Fibroblast of the conjunctiva (primary cell): ENCODE results near the gene MACROD2.

Source experiments
- DNase-seq: peaks from one replicate; pipeline ENCODE4 v3.0.0-alpha.2; 2010; ENCODE audit warnings: low read depth

MACROD2 gene

DNA sequence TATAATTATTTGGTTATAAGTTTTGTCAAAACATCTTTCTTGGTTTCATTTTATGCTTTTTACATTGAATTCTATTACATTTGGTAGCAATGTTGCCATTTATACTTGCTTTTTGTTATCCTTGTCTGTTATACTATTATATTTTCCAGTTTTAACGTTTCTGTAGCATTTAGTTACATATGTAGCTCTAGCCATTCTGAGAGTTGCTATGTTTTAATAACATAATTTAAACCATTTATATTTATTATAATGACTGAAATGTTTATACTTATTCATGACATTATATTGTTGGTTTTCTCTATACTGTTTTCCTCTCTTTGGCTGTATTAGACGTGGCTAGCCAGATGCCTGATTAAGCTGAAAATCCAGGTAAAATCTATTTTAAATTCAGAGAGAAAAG lies 594.1 kb downstream of the MACROD2 start:
- no peak for DNase-seq

DNA sequence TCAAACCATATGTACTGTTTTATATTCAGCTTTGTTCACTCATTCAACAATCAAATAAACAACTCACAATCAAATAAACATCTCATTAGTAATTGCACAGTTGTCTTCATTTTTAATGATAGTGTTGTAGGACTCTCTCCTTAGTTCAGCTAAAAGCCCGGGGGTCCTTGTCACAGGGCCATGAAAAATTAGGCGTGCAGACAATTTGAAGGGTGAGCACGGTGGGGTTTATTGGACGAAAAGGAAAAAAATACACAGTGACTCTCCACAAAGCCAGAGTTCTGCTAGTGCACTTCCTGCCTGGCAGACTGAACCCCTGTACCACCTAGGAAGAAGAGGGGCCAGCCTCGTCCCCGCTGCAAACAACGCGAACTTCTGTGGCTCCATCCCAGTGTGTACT lies 599.7 kb downstream of the MACROD2 start:
- no peak for DNase-seq

- DNase-seq = peak; percentile 26
Observed at GRCh38 chr20:14597206-14597715, 601.9 kb downstream of the MACROD2 start.

DNA sequence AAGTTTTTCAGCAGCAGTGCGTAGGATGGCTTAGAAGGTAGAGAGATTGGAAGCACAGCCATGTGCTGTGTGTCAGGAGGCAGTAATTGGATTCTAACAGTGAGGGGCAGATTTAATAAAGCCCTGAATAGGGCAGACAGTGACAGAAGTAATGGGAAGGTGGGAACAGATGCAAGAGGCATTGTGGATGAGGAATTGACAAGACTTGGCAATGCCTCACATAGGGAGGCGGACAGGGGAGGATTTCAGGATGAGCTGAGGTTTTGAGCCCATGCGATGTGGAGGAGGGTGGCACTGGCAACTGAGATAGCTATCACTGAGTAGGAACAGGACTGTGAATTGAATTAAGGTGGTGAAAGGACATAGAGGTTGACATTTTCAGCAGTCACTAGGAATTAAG lies 604.3 kb downstream of the MACROD2 start:
- DNase-seq = no peak

GRCh38 chr20:14600527-14600926 lies 605.2 kb downstream of the MACROD2 start:
- no peak for DNase-seq

- DNase-seq = no peak
Observed at GRCh38 chr20:14604143-14604542, 608.8 kb downstream of the MACROD2 start.

GRCh38 chr20:14609328-14610221 lies 614.3 kb downstream of the MACROD2 start:
- DNase-seq = no peak

- no peak for DNase-seq
Observed at GRCh38 chr20:14611479-14611878, 616.2 kb downstream of the MACROD2 start.

DNA sequence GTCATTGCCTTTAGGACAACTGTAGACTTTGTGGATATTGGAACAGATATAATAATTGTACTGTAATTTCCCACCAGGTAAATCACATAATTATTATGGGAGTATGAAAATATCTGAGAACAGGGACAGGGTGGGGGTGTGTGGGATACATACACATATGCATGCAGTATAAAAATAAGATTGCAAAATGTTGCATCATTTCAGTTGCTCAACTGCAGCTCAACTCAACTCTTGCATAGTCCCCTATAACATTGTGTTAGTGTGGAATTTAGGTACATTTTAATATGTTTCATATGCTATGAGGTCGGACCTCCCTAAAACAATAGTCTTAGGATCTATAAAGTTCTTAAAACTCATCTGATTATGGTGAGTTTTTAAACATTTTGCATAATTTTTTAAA lies 617.1 kb downstream of the MACROD2 start:
- DNase-seq = peak; percentile 87

GRCh38 chr20:14616003-14616402 lies 620.7 kb downstream of the MACROD2 start:
- no peak for DNase-seq

DNA sequence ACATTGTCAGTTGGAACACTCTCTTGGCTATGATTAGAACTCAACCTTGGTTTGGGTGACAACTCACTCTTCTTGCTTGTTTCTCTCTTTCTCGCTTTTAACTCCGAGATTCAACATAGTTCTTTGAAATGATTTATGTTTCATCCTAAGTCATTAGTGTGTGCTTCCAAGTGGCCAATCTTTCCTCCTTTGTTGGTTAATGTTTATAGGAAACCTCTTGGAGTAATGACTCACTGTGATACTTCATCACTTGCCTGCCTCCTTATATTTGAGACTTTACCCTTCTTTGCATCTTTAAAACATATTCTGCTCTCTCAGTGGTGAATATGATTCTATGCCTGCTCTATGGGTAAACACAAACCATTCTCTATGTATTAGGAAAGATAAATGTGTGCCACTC lies 621.8 kb downstream of the MACROD2 start:
- no peak for DNase-seq

GRCh38 chr20:14619411-14619810 lies 624.1 kb downstream of the MACROD2 start:
- no peak for DNase-seq

- peak; percentile 33 for DNase-seq
Observed at GRCh38 chr20:14622796-14623195, 627.5 kb downstream of the MACROD2 start.

- DNase-seq = no peak
Observed at GRCh38 chr20:14631011-14631410, 635.7 kb downstream of the MACROD2 start.

- no peak for DNase-seq
Observed at GRCh38 chr20:14632906-14633305, 637.6 kb downstream of the MACROD2 start.

- DNase-seq = no peak
Observed at GRCh38 chr20:14633507-14633906, 638.2 kb downstream of the MACROD2 start.

DNA sequence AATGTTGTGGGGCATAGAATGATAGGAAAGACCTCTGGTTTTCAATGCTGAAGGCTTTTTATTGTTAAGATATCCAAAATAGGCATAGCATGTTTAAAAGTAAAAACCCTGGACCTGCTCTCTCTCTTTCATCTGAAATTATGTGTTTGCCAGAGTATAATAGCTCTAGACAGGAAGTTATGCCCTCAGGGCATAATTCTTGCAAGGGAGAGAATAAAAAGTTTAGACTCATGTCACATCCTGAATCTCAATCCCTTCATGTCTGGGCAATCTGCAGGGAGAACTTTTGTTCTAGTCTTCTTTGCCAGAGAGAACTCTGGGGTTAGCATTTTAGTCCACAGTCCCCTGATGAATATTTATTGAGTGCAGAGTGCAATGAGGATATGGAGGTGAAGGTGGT lies 639.3 kb downstream of the MACROD2 start:
- DNase-seq = no peak

DNA sequence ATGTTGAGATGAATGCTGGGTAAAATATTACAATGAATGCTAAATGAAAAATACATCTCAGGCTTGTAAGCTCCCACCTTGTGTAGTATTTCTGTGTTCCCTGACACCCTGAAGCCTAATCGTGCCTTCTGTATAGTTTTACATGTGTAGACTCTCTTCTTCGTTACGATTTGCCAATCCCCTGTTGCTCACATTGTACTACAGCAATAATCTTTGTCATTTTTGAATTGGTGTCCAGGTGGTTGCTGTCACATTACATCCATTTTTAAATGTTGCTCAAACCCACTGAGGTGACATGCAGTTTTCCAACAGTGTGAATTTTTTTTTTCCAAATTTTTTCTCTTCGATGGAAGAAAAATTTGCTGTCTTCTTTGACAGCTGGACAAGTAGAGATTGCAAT lies 642.1 kb downstream of the MACROD2 start:
- DNase-seq = no peak

DNA sequence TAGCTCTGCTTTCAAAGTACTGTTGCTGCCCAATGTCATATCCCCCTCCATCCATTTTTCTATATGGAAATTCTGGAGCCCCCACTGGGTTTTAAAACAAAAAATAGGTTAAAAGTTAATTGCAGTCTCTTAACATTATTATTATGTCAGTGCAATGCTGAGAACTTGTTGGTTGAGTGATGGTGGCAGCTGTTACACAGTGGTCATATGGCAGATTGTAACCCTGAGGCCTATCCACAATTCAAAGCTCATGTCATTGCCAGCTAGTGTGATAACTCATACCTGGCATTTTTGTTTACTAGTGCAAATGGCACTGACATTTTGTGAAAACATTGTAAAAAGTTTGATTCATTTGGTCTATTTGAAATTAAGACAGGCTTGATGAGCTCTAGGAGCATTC lies 647.8 kb downstream of the MACROD2 start:
- DNase-seq = no peak

DNA sequence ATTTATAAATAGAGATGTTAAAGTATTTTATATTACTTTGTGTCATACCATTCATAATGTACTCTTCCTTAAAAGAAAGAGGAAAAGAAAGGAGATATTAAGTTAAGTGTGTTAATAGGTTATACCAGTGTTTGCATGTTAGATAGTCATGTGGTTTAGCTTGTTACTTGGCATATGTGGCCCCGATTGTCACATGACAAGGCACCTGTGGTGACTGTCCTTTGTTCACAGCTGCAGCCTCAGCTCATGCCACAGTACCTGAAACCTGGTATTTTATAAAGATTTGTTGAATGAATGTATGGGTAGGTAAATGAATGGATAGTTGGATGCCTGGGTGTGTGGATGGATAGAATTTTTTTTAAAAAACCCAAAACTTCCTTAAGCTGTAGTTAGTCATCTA lies 648.2 kb downstream of the MACROD2 start:
- no peak for DNase-seq

GRCh38 chr20:14644306-14645097 lies 649.2 kb downstream of the MACROD2 start:
- no peak for DNase-seq

DNA sequence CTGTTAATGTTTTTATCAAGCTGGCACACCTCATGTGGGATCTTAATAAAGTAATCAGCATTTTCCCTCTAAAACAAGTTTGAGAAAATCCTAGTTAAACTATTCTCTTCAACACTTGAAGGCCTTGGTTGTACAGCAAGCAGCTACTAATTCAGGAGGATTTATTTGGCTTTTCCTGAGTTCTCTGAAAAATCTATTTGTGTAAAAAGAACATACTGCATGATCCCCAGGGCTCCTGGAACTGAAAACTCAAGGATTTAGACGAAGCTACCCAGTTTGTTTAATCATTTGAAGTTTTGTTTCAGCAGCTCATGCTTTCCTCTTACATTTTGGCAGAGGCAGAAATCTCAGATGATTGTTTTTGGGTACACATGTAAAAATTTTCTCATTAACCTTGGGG lies 651.7 kb downstream of the MACROD2 start:
- DNase-seq = no peak

GRCh38 chr20:14649662-14650061 lies 654.3 kb downstream of the MACROD2 start:
- DNase-seq = no peak
